ENCODE measurements around the gene MYO10. TPM values are rescaled to one million over a fixed set of nuclear protein-coding genes. Genes with fewer than 3 reads are reported as not detected.

Gene MYO10
- total RNA-seq, 1 experiment from 2014 or later: 202 TPM

DNA sequence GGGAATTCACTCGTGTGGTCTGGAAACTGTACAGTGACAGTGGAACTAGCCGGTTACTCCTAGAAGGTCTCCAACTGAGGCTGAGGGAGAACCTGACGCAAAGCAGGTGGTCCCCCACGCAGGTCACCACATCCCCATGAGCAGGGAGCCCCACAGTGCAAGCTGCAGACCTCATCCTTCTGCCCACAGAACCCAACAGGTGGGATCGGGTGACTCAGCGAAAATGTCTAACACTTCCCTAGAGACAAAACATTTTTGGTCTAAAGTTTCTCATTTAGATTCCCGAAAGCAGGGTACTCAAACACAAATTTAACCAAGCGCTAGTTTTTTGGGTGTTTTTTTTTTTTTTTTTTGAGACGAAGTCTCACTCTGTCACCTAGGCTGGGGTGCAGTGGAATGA, 256.9 kb downstream of the MYO10 start:
- no peak overlapping the region for H3K27ac ChIP-seq (ENCODE audit: low read depth, low read length, poor library complexity, severe bottlenecking)
- intact Hi-C loops (cut with micrococcal nuclease; ENCODE audit: unreplicated experiment): loop anchor here (5.0 kb wide), 1 partner anchor 192 kb away; no protein-coding TSS in a partner anchor
- POLR2A ChIA-PET (ENCODE audit: low non-redundant PET): no interaction called here
- H3K4me1 ChIP-seq (ENCODE audit: insufficient read depth, low read length, poor library complexity, severe bottlenecking): no peaks in the 10 kb centered on the region
- H3K4me3 ChIP-seq (ENCODE audit: low read depth, low read length, poor library complexity, severe bottlenecking): no peak overlapping the region
- H3K9me3 ChIP-seq (ENCODE audit: low read depth, low read length, poor library complexity, severe bottlenecking): no peaks in the 10 kb centered on the region
- peaks cover 92% of the 10 kb centered on the region for H3K36me3 ChIP-seq (ENCODE audit: insufficient read depth, low read length, poor library complexity, severe bottlenecking)
- CTCF ChIA-PET: no interaction called here
- DNase-seq (ENCODE audit: low spot score): no peak
- TF ChIP-seq, protein P1, sequence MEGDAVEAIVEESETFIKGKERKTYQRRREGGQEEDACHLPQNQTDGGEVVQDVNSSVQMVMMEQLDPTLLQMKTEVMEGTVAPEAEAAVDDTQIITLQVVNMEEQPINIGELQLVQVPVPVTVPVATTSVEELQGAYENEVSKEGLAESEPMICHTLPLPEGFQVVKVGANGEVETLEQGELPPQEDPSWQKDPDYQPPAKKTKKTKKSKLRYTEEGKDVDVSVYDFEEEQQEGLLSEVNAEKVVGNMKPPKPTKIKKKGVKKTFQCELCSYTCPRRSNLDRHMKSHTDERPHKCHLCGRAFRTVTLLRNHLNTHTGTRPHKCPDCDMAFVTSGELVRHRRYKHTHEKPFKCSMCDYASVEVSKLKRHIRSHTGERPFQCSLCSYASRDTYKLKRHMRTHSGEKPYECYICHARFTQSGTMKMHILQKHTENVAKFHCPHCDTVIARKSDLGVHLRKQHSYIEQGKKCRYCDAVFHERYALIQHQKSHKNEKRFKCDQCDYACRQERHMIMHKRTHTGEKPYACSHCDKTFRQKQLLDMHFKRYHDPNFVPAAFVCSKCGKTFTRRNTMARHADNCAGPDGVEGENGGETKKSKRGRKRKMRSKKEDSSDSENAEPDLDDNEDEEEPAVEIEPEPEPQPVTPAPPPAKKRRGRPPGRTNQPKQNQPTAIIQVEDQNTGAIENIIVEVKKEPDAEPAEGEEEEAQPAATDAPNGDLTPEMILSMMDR (conservative IDR thresholded peaks at IDR 0.05; ENCODE audit: low read depth, low read length): no peak
- TF ChIP-seq EZH2 (IDR thresholded peaks at IDR 0.05; ENCODE audit: borderline replicate concordance, low read depth, low read length, poor library complexity, severe bottlenecking): no peak
- BruUV-seq (replicated peaks): no TSS peak
- H3K27me3 ChIP-seq (replicated peaks; ENCODE audit: insufficient read depth, low read depth, low read length, poor library complexity): no peaks in the 10 kb centered on the region

DNA sequence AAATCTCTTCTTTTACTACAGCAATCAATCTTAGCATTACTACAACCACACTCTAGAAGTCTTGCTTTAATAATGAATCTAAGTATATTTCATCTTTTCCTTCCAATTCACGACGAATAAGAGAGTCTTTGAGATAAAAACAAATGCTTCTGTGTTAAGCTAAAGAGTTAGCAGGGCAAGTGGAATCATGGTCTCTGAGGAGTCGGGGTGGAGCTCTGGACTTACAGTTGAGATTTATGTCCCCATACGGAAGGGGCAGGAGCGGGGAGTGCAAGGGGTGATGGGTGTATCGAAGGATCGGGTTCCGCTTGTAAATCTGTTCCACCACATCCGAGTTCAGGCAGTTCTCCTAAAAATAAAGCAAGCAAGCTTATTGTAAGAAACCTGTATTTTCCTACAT, 260.3 kb downstream of the MYO10 start:
- no peak overlapping the region for H3K27ac ChIP-seq (ENCODE audit: low read depth, low read length, poor library complexity, severe bottlenecking)
- BruUV-seq (replicated peaks): no TSS peak
- no peaks in the 10 kb centered on the region for H3K27me3 ChIP-seq (replicated peaks; ENCODE audit: insufficient read depth, low read depth, low read length, poor library complexity)
- peaks cover 9% of the 10 kb centered on the region for H3K4me1 ChIP-seq (ENCODE audit: insufficient read depth, low read length, poor library complexity, severe bottlenecking)
- TF ChIP-seq EZH2 (IDR thresholded peaks at IDR 0.05; ENCODE audit: borderline replicate concordance, low read depth, low read length, poor library complexity, severe bottlenecking): no peak
- TF ChIP-seq, protein P1 (conservative IDR thresholded peaks at IDR 0.05; ENCODE audit: low read depth, low read length): no peak
- H3K9me3 ChIP-seq (ENCODE audit: low read depth, low read length, poor library complexity, severe bottlenecking): no peaks in the 10 kb centered on the region
- H3K4me3 ChIP-seq (ENCODE audit: low read depth, low read length, poor library complexity, severe bottlenecking): no peak overlapping the region
- H3K36me3 ChIP-seq (ENCODE audit: insufficient read depth, low read length, poor library complexity, severe bottlenecking): peaks cover 91% of the 10 kb centered on the region
- ChIA-PET POLR2A (ENCODE audit: low non-redundant PET) (no interaction called here), CTCF (interaction anchor here (1.7 kb wide), 1 partner anchor 14 kb away, joined by 5 read pairs; no protein-coding TSS in a partner anchor)
- intact Hi-C loops (cut with micrococcal nuclease; ENCODE audit: unreplicated experiment): loop anchor here (5.0 kb wide), 1 partner anchor 189 kb away; no protein-coding TSS in a partner anchor
- DNase-seq (ENCODE audit: low spot score): no peak

DNA sequence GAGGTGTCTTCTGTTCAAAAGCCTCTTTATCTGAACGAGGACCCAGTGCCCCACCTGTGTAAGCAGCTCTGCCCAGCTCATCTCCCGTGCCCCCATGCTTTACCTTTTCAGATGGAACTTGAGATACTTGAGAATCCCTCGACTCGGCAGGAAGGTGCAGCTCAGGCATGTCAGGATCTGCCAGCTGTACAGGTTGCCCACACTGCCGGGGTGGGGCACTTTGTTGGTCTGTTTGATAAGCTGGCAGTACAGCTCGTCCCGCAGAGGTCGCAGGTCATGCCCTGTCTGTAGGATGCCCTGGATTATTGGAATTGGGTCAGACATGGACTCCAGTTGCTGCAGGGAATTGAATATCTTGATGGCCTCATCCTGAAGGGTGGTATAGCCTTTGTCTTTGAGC, 261.3 kb downstream of the MYO10 start:
- POLR2A ChIA-PET (ENCODE audit: low non-redundant PET): interaction anchor here (0.5 kb wide), 1 partner anchor 47 kb away, joined by 14 read pairs; no protein-coding TSS in a partner anchor
- Histone ChIP-seq H3K4me3 (ENCODE audit: low read depth, low read length, poor library complexity, severe bottlenecking) (no peak overlapping the region), H3K9me3 (ENCODE audit: low read depth, low read length, poor library complexity, severe bottlenecking) (no peaks in the 10 kb centered on the region), H3K27me3 (replicated peaks; ENCODE audit: insufficient read depth, low read depth, low read length, poor library complexity) (no peaks in the 10 kb centered on the region), H3K27ac (ENCODE audit: low read depth, low read length, poor library complexity, severe bottlenecking) (no peak overlapping the region), H3K36me3 (ENCODE audit: insufficient read depth, low read length, poor library complexity, severe bottlenecking) (peaks cover 91% of the 10 kb centered on the region), H3K4me1 (ENCODE audit: insufficient read depth, low read length, poor library complexity, severe bottlenecking) (peaks cover 13% of the 10 kb centered on the region)
- intact Hi-C loops (cut with micrococcal nuclease; ENCODE audit: unreplicated experiment): loop anchor here (5.0 kb wide), 2 partner anchors 187 to 518 kb away; no protein-coding TSS in a partner anchor
- TF ChIP-seq, protein P1 (conservative IDR thresholded peaks at IDR 0.05; ENCODE audit: low read depth, low read length): no peak
- no peak for TF ChIP-seq EZH2 (IDR thresholded peaks at IDR 0.05; ENCODE audit: borderline replicate concordance, low read depth, low read length, poor library complexity, severe bottlenecking)
- CTCF ChIA-PET: no interaction called here
- DNase-seq (ENCODE audit: low spot score): no peak
- BruUV-seq (replicated peaks): no TSS peak

Data from A673 (cell line).